ENCODE data around the gene EAF1.

- TF ChIP-seq POLR2AphosphoS5 (IDR thresholded peaks at IDR 0.05) (no peak), TAF1 (IDR thresholded peaks at IDR 0.05; ENCODE audit: low read depth) (no peak), CTCF (IDR thresholded peaks at IDR 0.05; ENCODE audit: poor library complexity, severe bottlenecking) (no peak), MXI1 (conservative IDR thresholded peaks at IDR 0.05; ENCODE audit: poor library complexity, severe bottlenecking) (no peak), EZH2 (IDR thresholded peaks at IDR 0.05; ENCODE audit: borderline replicate concordance, insufficient read depth, low read length, poor library complexity, severe bottlenecking) (no peak), EP300 (conservative IDR thresholded peaks at IDR 0.05; ENCODE audit: poor library complexity, severe bottlenecking) (no peak), RAD21 (conservative IDR thresholded peaks at IDR 0.05) (no peak)
These were observed 583 bp downstream of the EAF1 start for GRCh38 chr3:15427981-15428380.
